HCT116 (cell line): ENCODE data around the gene OTOP3. TPM values are rescaled to one million over a fixed set of nuclear protein-coding genes. Genes with fewer than 3 reads are reported as not detected.

Experiments used
- ATAC-seq: fragments of 200-7000 bp; cut with Tn5 transposase; 2 replicates; pipeline ENCODE4 v1.9.1; 2020; ENCODE audit warnings: mild to moderate bottlenecking, moderate library complexity
- BruUV-seq: library from RNA; stranded (reverse); fragments of 400-500 nt; replicated peaks from 2 replicates; lab custom pipeline; 2021; lab: Mats Ljungman, UMichigan
- CTCF ChIA-PET: fragments of 300-600 bp; sonication (Branson Sonifier 250); formaldehyde crosslinking; loops from one replicate; lab custom pipeline; 2021; ENCODE audit warnings: antibody characterized with exemption; lab: Charles Lee
- POLR2A ChIA-PET: fragments of 300-600, 350-600 bp; sonication (Branson Sonifier 250); formaldehyde crosslinking; loops from one replicate; lab custom pipeline; 2021; ENCODE audit warnings: antibody characterized with exemption; lab: Charles Lee
- RAD21 ChIA-PET, 2 experiments: fragments of 300-600 bp; sonication (Branson Sonifier 250); formaldehyde crosslinking; loops; one replicate each; lab custom pipeline; 2023; ENCODE audit warnings: low total read pairs in 2 of 2; ENCODE audit not compliant: uncharacterized antibody in 2 of 2, unreplicated experiment in 2 of 2, low non-redundant PET in 1 of 2; lab: Charles Lee
- DNase-seq: peaks from one replicate; pipeline ENCODE4 v3.0.0-alpha.2; 2010; ENCODE audit warnings: low read depth, low spot score
- H2AFZ ChIP-seq: fragments of 200-600 bp; shearing (Covaris generic), sonication (generic); 2 replicates; pipeline ENCODE4 v1.6.1; 2017; ENCODE audit warnings: low read depth, mixed run types, mixed read lengths, antibody characterized with exemption, low read length; ENCODE audit not compliant: poor library complexity, severe bottlenecking
- H3K27ac ChIP-seq: 2 replicates; pipeline ENCODE4 v1.5.1; 2012; ENCODE audit warnings: low read depth, low read length
- H3K27me3 ChIP-seq: fragments of 200-600 bp; sonication (generic); 2 replicates; pipeline ENCODE4 v1.6.1; 2016; ENCODE audit warnings: mixed run types, low read length, mixed read lengths; ENCODE audit not compliant: insufficient read depth
- H3K36me3 ChIP-seq, 2 experiments: fragments of 200-500 bp in 1 of 2; fragments of 200-600 bp in 1 of 2; sonication (Bioruptor generic) in 1 of 2; sonication (generic) in 1 of 2; 2 replicates each; pipeline versions ENCODE4 v1.5.1 to v1.6.1; 2014 to 2016; ENCODE audit warnings: low read length in 2 of 2, inconsistent platforms in 1 of 2, mixed read lengths in 1 of 2, mixed run types in 1 of 2; ENCODE audit not compliant: insufficient read depth in 2 of 2, control insufficient read depth in 1 of 2
- H3K4me1 ChIP-seq, 2 experiments: fragments of 200-600 bp in 1 of 2; sonication (generic) in 1 of 2; 2 replicates each; pipeline versions ENCODE4 v1.5.1 to v1.6.1; 2012 to 2017; ENCODE audit warnings: low read length in 2 of 2, inconsistent platforms in 1 of 2, mild to moderate bottlenecking in 1 of 2, mixed read lengths in 1 of 2, mixed run types in 1 of 2, moderate library complexity in 1 of 2; ENCODE audit not compliant: insufficient read depth in 2 of 2, control insufficient read depth in 1 of 2
- H3K4me2 ChIP-seq: fragments of 200-600 bp; sonication (generic); 2 replicates; pipeline ENCODE4 v1.6.1; 2017; ENCODE audit warnings: mixed run types, low read length, mixed read lengths
- H3K4me3 ChIP-seq, 2 experiments: fragments of 200-600 bp in 1 of 2; sonication (generic) in 1 of 2; replicated peaks in 1 of 2; 2 replicates each; pipeline ENCODE4 v1.5.1; 2011 to 2016; ENCODE audit warnings: low read length in 2 of 2, control low read depth in 1 of 2, low read depth in 1 of 2, mild to moderate bottlenecking in 1 of 2, mixed read lengths in 1 of 2, mixed run types in 1 of 2
- H3K79me2 ChIP-seq: fragments of 200-600 bp; sonication (generic); 2 replicates; pipeline ENCODE4 v1.6.1; 2017; ENCODE audit warnings: mild to moderate bottlenecking, mixed run types, low read length, moderate library complexity, mixed read lengths; ENCODE audit not compliant: insufficient read depth
- H3K9ac ChIP-seq: fragments of 200-600 bp; sonication (generic); 2 replicates; pipeline ENCODE4 v1.6.1; 2016; ENCODE audit warnings: low read length, mixed read lengths
- H3K9me2 ChIP-seq: fragments of 200-600 bp; sonication (generic), shearing (Covaris generic); 2 replicates; pipeline ENCODE4 v1.6.1; 2017; ENCODE audit warnings: mixed run types, mild to moderate bottlenecking, moderate library complexity; ENCODE audit not compliant: insufficient read depth
- H3K9me3 ChIP-seq, 2 experiments: fragments of 200-500 bp in 1 of 2; fragments of 200-600 bp in 1 of 2; sonication (Bioruptor generic) in 1 of 2; sonication (generic) in 1 of 2; 2 replicates each; pipeline ENCODE4 v1.6.1; 2014 to 2017; ENCODE audit warnings: low read length in 2 of 2, mixed read lengths in 2 of 2, inconsistent platforms in 1 of 2, low read depth in 1 of 2, mild to moderate bottlenecking in 1 of 2, mixed run types in 1 of 2, moderate library complexity in 1 of 2; ENCODE audit not compliant: control insufficient read depth in 1 of 2, insufficient read depth in 1 of 2
- H4K20me1 ChIP-seq: fragments of 200-600 bp; sonication (generic), shearing (Covaris generic); 2 replicates; pipeline ENCODE4 v1.6.1; 2017; ENCODE audit warnings: mixed run types, mild to moderate bottlenecking, moderate library complexity; ENCODE audit not compliant: insufficient read depth
- CBX3 ChIP-seq: IDR thresholded peaks from 2 replicates; pipeline ENCODE4 v1.6.1; 2012; ENCODE audit warnings: low read depth
- CEBPB ChIP-seq: IDR thresholded peaks from 2 replicates; pipeline ENCODE4 v1.6.1; 2012; ENCODE audit warnings: low read depth
- CTCF ChIP-seq, 3 experiments: fragments of 200-600 bp in 1 of 3; sonication (generic) in 1 of 3; IDR thresholded peaks in 2 of 3; conservative IDR thresholded peaks in 1 of 3; 2 replicates each; pipeline ENCODE4 v1.5.1; 2012 to 2017; ENCODE audit warnings: low read depth in 2 of 3, low read length in 2 of 3, antibody characterized with exemption in 1 of 3, borderline replicate concordance in 1 of 3, control low read depth in 1 of 3, mild to moderate bottlenecking in 1 of 3, mixed read lengths in 1 of 3, mixed run types in 1 of 3, moderate library complexity in 1 of 3; ENCODE audit not compliant: insufficient read depth in 1 of 3
- ELF1 ChIP-seq: IDR thresholded peaks from 2 replicates; pipeline ENCODE4 v1.6.1; 2012; ENCODE audit warnings: low read depth, borderline replicate concordance
- EZH2 ChIP-seq: fragments of 200-600 bp; sonication (generic); IDR thresholded peaks from 2 replicates; pipeline ENCODE4 v1.6.1; 2017; ENCODE audit warnings: antibody characterized with exemption, mixed run types
- EZH2phosphoT487 ChIP-seq: fragments of 200-600 bp; IDR thresholded peaks from 2 replicates; pipeline ENCODE4 v1.6.1; 2018; ENCODE audit warnings: antibody characterized with exemption, borderline replicate concordance
- FOSL1 ChIP-seq: IDR thresholded peaks from 2 replicates; pipeline ENCODE4 v1.6.1; 2012; ENCODE audit warnings: low read depth
- MAX ChIP-seq: IDR thresholded peaks from 2 replicates; pipeline ENCODE4 v1.6.1; 2012
- POLR2A ChIP-seq: IDR thresholded peaks from 2 replicates; pipeline ENCODE4 v1.7.0; 2011; ENCODE audit warnings: borderline replicate concordance; ENCODE audit not compliant: insufficient read depth, insufficient read length; ENCODE audit errors: extremely low read depth
- POLR2AphosphoS5 ChIP-seq: IDR thresholded peaks from 2 replicates; pipeline ENCODE4 v1.6.1; 2011; ENCODE audit warnings: mild to moderate bottlenecking, low read depth, low read length, moderate library complexity
- RAD21 ChIP-seq: IDR thresholded peaks from 2 replicates; pipeline ENCODE4 v1.6.1; 2012; ENCODE audit warnings: low read depth, mild to moderate bottlenecking
- SIN3A ChIP-seq: IDR thresholded peaks from 2 replicates; pipeline ENCODE4 v1.6.1; 2012; ENCODE audit warnings: low read depth
- SP1 ChIP-seq: IDR thresholded peaks from 2 replicates; pipeline ENCODE4 v1.6.1; 2012; ENCODE audit warnings: low read depth
- SRF ChIP-seq: IDR thresholded peaks from 2 replicates; pipeline ENCODE4 v1.6.1; 2012; ENCODE audit warnings: low read depth
- TCF7L2 ChIP-seq: IDR thresholded peaks from 2 replicates; pipeline ENCODE4 v1.7.0; 2011; ENCODE audit warnings: borderline replicate concordance, inconsistent platforms; ENCODE audit not compliant: insufficient read depth, insufficient read length; ENCODE audit errors: extremely low read depth
- ZBTB33 ChIP-seq: IDR thresholded peaks from 2 replicates; pipeline ENCODE4 v1.6.1; 2011; ENCODE audit warnings: mild to moderate bottlenecking, low read length, moderate library complexity; ENCODE audit not compliant: insufficient replicate concordance; ENCODE audit errors: extremely low read depth
- ZFX ChIP-seq: fragments of 450-650 bp; IDR thresholded peaks from 2 replicates; pipeline ENCODE4 v1.6.1; 2017
- ZNF274 ChIP-seq: fragments of 200-500 bp; sonication (Bioruptor generic); IDR thresholded peaks from 2 replicates; pipeline ENCODE4 v1.6.1; 2014; ENCODE audit warnings: mild to moderate bottlenecking, low read depth, low read length, inconsistent platforms
- intact Hi-C: fragments of 100-400 bp; cut with micrococcal nuclease; formaldehyde crosslinking; loops from 2 replicates; pipeline ENCODE4 v1.10.0; 2022
- total RNA-seq: library from RNA; stranded (reverse); gene quantifications from one replicate; pipeline ENCODE4 v1.2.1, GENCODE V29; 2021; ENCODE audit not compliant: unreplicated experiment

OTOP3 gene
- total RNA-seq, 1 experiment from 2014 or later, result not detected

GRCh38 chr17:74898376-74898946, 37.2 kb upstream of the OTOP3 start:
- Histone ChIP-seq H3K36me3 (no peaks in the 10 kb centered on the region), H3K27me3 (peaks cover 6% of the 10 kb centered on the region; the same call in 1 of the 2 replicates), H3K9me3 (no peaks in the 10 kb centered on the region), H3K4me3 (no peak overlapping the region), H3K9me2 (no peaks in the 10 kb centered on the region), H3K9ac (no peak overlapping the region), H3K79me2 (no peaks in the 10 kb centered on the region), H4K20me1 (no peaks in the 10 kb centered on the region)
- ChIA-PET CTCF (no interaction called here), POLR2A (no interaction called here)
- ATAC-seq, result no peak
- intact Hi-C loops, result no loop called here
- DNase-seq, result no peak
- BruUV-seq, result no TSS peak
- TF ChIP-seq EZH2phosphoT487 (no peak), ZFX (no peak), SRF (no peak), ZNF274 (no peak), TCF7L2 (no peak)
- TF ChIP-seq, all 23 proteins: peak for 0
- Histone ChIP-seq H3K27ac (no peak overlapping the region), H3K4me2 (no peak overlapping the region), H2AFZ (no peak overlapping the region), H3K4me1 (peaks cover 3 to 12% of the 10 kb centered on the region in 2 experiments)
- RAD21 ChIA-PET, result no interaction called here

GRCh38 chr17:74900208-74900607, 35.5 kb upstream of the OTOP3 start:
- Histone ChIP-seq H2AFZ (no peak overlapping the region), H3K9me2 (no peaks in the 10 kb centered on the region), H3K4me2 (no peak overlapping the region), H3K27ac (no peak overlapping the region), H3K79me2 (no peaks in the 10 kb centered on the region), H3K9ac (no peak overlapping the region), H3K4me1 (peaks cover 3 to 19% of the 10 kb centered on the region in 2 experiments), H4K20me1 (no peaks in the 10 kb centered on the region), H3K9me3 (no peaks in the 10 kb centered on the region), H3K36me3 (no peaks in the 10 kb centered on the region), H3K27me3 (peaks cover 6% of the 10 kb centered on the region; the same call in 1 of the 2 replicates), H3K4me3 (no peak overlapping the region)
- ChIA-PET RAD21 (no interaction called here), POLR2A (no interaction called here), CTCF (no interaction called here)
- TF ChIP-seq ZBTB33 (no peak), FOSL1 (no peak), RAD21 (no peak), EZH2 (no peak), CTCF (IDR thresholded peaks at IDR 0.05 in 2 of 3, conservative IDR thresholded peaks at IDR 0.05 in 1 of 3; ENCODE audit: borderline replicate concordance in 1 of 3, insufficient read depth in 1 of 3, low read depth in 2 of 3, low read length in 2 of 3) (no peak), POLR2AphosphoS5 (no peak), ZNF274 (no peak), SIN3A (no peak), POLR2A (no peak), EZH2phosphoT487 (no peak), CBX3 (no peak), SP1 (no peak), CEBPB (no peak), MAX (no peak), ELF1 (no peak)
- no TSS peak for BruUV-seq
- no peak for ATAC-seq
- no peak for DNase-seq
- intact Hi-C loops, result no loop called here
